IMR-90 (cell line): Measurements from ENCODE around the gene AARSD1. TPM values are rescaled to one million over a fixed set of nuclear protein-coding genes. Genes with fewer than 3 reads are reported as not detected.

ENCODE experiments used
- ATAC-seq: fragments of 200-7000 bp; cut with Tn5 transposase; 2 replicates; pipeline ENCODE4 v1.9.1; 2020; ENCODE audit warnings: low read depth, mild to moderate bottlenecking, moderate library complexity
- BruUV-seq: library from RNA; stranded (reverse); fragments of 400-500 nt; replicated peaks from 2 replicates; lab custom pipeline; 2021; lab: Mats Ljungman, UMichigan
- CTCF ChIA-PET: fragments of 300-600 bp; formaldehyde crosslinking; extraction: SDS; loops from one replicate; lab custom pipeline; 2021; ENCODE audit warnings: antibody characterized with exemption; lab: Yijun Ruan, JAX
- POLR2A ChIA-PET: fragments of 300-600 bp; sonication (Branson Sonifier 250); formaldehyde crosslinking; loops from one replicate; lab custom pipeline; 2022; ENCODE audit warnings: antibody characterized with exemption; ENCODE audit not compliant: unreplicated experiment; lab: Charles Lee
- DNase-seq: peaks from one replicate; pipeline ENCODE4 v3.0.0; 2013
- H2AFZ ChIP-seq: replicated peaks from 2 replicates; pipeline ENCODE3; 2013; ENCODE audit warnings: low read length, mild to moderate bottlenecking; ENCODE audit not compliant: poor library complexity
- H2AK5ac ChIP-seq: 2 replicates; pipeline ENCODE4 v1.6.1; 2013; ENCODE audit warnings: low read depth, low read length, inconsistent platforms
- H2AK9ac ChIP-seq: replicated peaks from 2 replicates; pipeline ENCODE3; 2013; ENCODE audit warnings: mild to moderate bottlenecking, low read depth, low read length, moderate library complexity; ENCODE audit not compliant: poor library complexity
- H2BK120ac ChIP-seq: 2 replicates; pipeline ENCODE4 v1.6.1; 2013; ENCODE audit warnings: low read depth, low read length, inconsistent platforms
- H2BK15ac ChIP-seq: 3 replicates; pipeline ENCODE4 v1.6.1; 2013; ENCODE audit warnings: low read depth, low read length, inconsistent platforms
- H2BK20ac ChIP-seq: 2 replicates; pipeline ENCODE4 v1.6.1; 2013; ENCODE audit warnings: low read depth, mild to moderate bottlenecking, inconsistent platforms, low read length, moderate library complexity
- H2BK5ac ChIP-seq: 2 replicates; pipeline ENCODE4 v1.6.1; 2013; ENCODE audit warnings: mild to moderate bottlenecking, low read depth, low read length, inconsistent platforms; ENCODE audit not compliant: poor library complexity, severe bottlenecking
- H3K14ac ChIP-seq: replicated peaks from 2 replicates; pipeline ENCODE4 v1.6.1; 2013; ENCODE audit warnings: low read depth, low read length, inconsistent platforms
- H3K18ac ChIP-seq: 2 replicates; pipeline ENCODE4 v1.6.1; 2013; ENCODE audit warnings: low read depth, low read length, control low read depth
- H3K23ac ChIP-seq: 2 replicates; pipeline ENCODE4 v1.6.1; 2013; ENCODE audit warnings: low read depth, low read length, inconsistent platforms
- H3K27ac ChIP-seq: 2 replicates; pipeline ENCODE4 v1.5.1; 2013; ENCODE audit warnings: mild to moderate bottlenecking, control low read depth, low read length; ENCODE audit not compliant: insufficient read depth
- H3K27me3 ChIP-seq: 2 replicates; pipeline ENCODE4 v1.6.1; 2013; ENCODE audit warnings: low read length; ENCODE audit not compliant: control insufficient read depth, insufficient read depth
- H3K36me3 ChIP-seq: 2 replicates; pipeline ENCODE4 v1.6.1; 2013; ENCODE audit warnings: low read length, mixed read lengths; ENCODE audit not compliant: control insufficient read depth, insufficient read depth
- H3K4ac ChIP-seq: 2 replicates; pipeline ENCODE4 v1.6.1; 2013; ENCODE audit warnings: low read depth, low read length, inconsistent platforms
- H3K4me1 ChIP-seq: 2 replicates; pipeline ENCODE4 v1.6.1; 2013; ENCODE audit warnings: low read length, mixed read lengths; ENCODE audit not compliant: control insufficient read depth, insufficient read depth
- H3K4me2 ChIP-seq: 2 replicates; pipeline ENCODE4 v1.6.1; 2013; ENCODE audit warnings: low read depth, mild to moderate bottlenecking, control low read depth, low read length, moderate library complexity
- H3K4me3 ChIP-seq: 2 replicates; pipeline ENCODE4 v1.5.1; 2013; ENCODE audit warnings: low read depth, mild to moderate bottlenecking, control low read depth, low read length, moderate library complexity; ENCODE audit not compliant: insufficient read depth
- H3K56ac ChIP-seq: 2 replicates; pipeline ENCODE4 v1.6.1; 2013; ENCODE audit warnings: low read length, inconsistent platforms; ENCODE audit not compliant: insufficient read depth; ENCODE audit errors: extremely low read depth
- H3K79me1 ChIP-seq, 2 experiments: 2 replicates each; pipeline ENCODE4 v1.6.1; 2013; ENCODE audit warnings: low read length in 2 of 2, inconsistent platforms in 1 of 2, low read depth in 1 of 2
- H3K9ac ChIP-seq: 2 replicates; pipeline ENCODE4 v1.6.1; 2013; ENCODE audit warnings: low read depth, low read length, control low read depth
- H3K9me1 ChIP-seq: 2 replicates; pipeline ENCODE4 v1.6.1; 2013; ENCODE audit warnings: low read length, inconsistent platforms; ENCODE audit not compliant: insufficient read depth
- H3K9me3 ChIP-seq: 2 replicates; pipeline ENCODE4 v1.6.1; 2013; ENCODE audit warnings: low read length; ENCODE audit not compliant: control insufficient read depth, insufficient read depth
- H4K20me1 ChIP-seq: 2 replicates; pipeline ENCODE4 v1.6.1; 2013; ENCODE audit warnings: low read length, inconsistent platforms; ENCODE audit not compliant: insufficient read depth
- H4K5ac ChIP-seq: 2 replicates; pipeline ENCODE4 v1.6.1; 2013; ENCODE audit warnings: mild to moderate bottlenecking, low read depth, low read length, control low read depth
- H4K8ac ChIP-seq, 2 experiments: 2 replicates each; pipeline ENCODE4 v1.6.1; 2013; ENCODE audit warnings: low read depth in 2 of 2, low read length in 2 of 2, control low read depth in 1 of 2, inconsistent platforms in 1 of 2
- H4K91ac ChIP-seq: 2 replicates; pipeline ENCODE4 v1.6.1; 2013; ENCODE audit warnings: low read depth, low read length, inconsistent platforms; ENCODE audit not compliant: insufficient read depth
- CEBPB ChIP-seq: IDR thresholded peaks from 2 replicates; pipeline ENCODE4 v1.6.1; 2012; ENCODE audit warnings: low read depth, low read length, improper control_type of control experiment
- CHD1 ChIP-seq: IDR thresholded peaks from 2 replicates; pipeline ENCODE4 v1.6.1; 2012; ENCODE audit warnings: low read depth, low read length, improper control_type of control experiment
- FOS ChIP-seq: fragments of 150-350 bp; IDR thresholded peaks from 2 replicates; pipeline ENCODE4 v1.6.1; 2016; ENCODE audit warnings: low read depth, low read length
- MAFK ChIP-seq: IDR thresholded peaks from 2 replicates; pipeline ENCODE4 v1.6.1; 2012; ENCODE audit warnings: low read depth, low read length, improper control_type of control experiment
- NFE2L2 ChIP-seq: fragments of 150-350 bp; IDR thresholded peaks from 2 replicates; pipeline ENCODE4 v1.6.1; 2016; ENCODE audit warnings: low read depth, mild to moderate bottlenecking, low read length
- POLR2A ChIP-seq: IDR thresholded peaks from 2 replicates; pipeline ENCODE4 v1.6.1; 2012; ENCODE audit warnings: mild to moderate bottlenecking, low read depth, low read length
- RAD21 ChIP-seq: IDR thresholded peaks from 2 replicates; pipeline ENCODE4 v1.6.1; 2012; ENCODE audit warnings: low read length, improper control_type of control experiment
- RFX5 ChIP-seq: IDR thresholded peaks from 2 replicates; pipeline ENCODE4 v1.8.0; 2012; ENCODE audit warnings: low read depth, mild to moderate bottlenecking, low read length, moderate library complexity
- SMC3 ChIP-seq: fragments of 150-350 bp; IDR thresholded peaks from 2 replicates; pipeline ENCODE4 v1.6.1; 2016; ENCODE audit warnings: low read depth, mild to moderate bottlenecking, antibody characterized with exemption, low read length, moderate library complexity
- WGBS, 2 experiments: methylation state at CpG; one replicate each; pipeline versions ENCODE4 v1.1.5 to v1.1.7; 2013; ENCODE audit warnings: missing lambda C conversion rate in 2 of 2; ENCODE audit not compliant: insufficient read length in 1 of 2; ENCODE audit errors: extremely low coverage in 2 of 2; 5-methylcytosine and 5-hydroxymethylcytosine counted together
- dilution Hi-C: fragments of 300-500 bp; cut with HindIII; formaldehyde crosslinking; loops from one replicate; pipeline ENCODE4 v1.14.3; 2018; ENCODE audit warnings: low sequenced_read_pairs; ENCODE audit not compliant: unreplicated experiment
- in situ Hi-C: fragments of 300-500 bp; cut with MboI; formaldehyde crosslinking; loops from 3 replicates; pipeline ENCODE4 v1.14.3; 2019; ENCODE audit warnings: low sequenced_read_pairs, inconsistent platforms, mixed read lengths
- intact Hi-C: fragments of 100-400 bp; cut with micrococcal nuclease; formaldehyde crosslinking; loops from 2 replicates; pipeline ENCODE4 v1.10.0; 2022
- polyA plus RNA-seq, 3 experiments: library from polyadenylated mRNA; depleted of rRNA; stranded (reverse); fragments of >200 nt; gene quantifications; 2 replicates each; pipeline ENCODE4 v1.2.3, GENCODE V29; 2012; ENCODE audit warnings: low replicate concordance in 1 of 3
- total RNA-seq: library from RNA; depleted of rRNA; stranded (reverse); fragments of >200 nt; gene quantifications from 2 replicates; pipeline ENCODE4 v1.2.3, GENCODE V29; 2012
- TF ChIP-seq, protein P1 (sequence below): conservative IDR thresholded peaks from 2 replicates; pipeline ENCODE4 v1.5.1; 2012; ENCODE audit warnings: mild to moderate bottlenecking, low read depth, low read length, improper control_type of control experiment
- TF ChIP-seq, protein P2 (sequence below): fragments of 150-350 bp; IDR thresholded peaks from 2 replicates; pipeline ENCODE4 v1.6.1; 2016; ENCODE audit warnings: low read depth, mild to moderate bottlenecking, low read length, moderate library complexity, borderline replicate concordance
- TF ChIP-seq, protein P3 (sequence below): fragments of 150-350 bp; IDR thresholded peaks from 2 replicates; pipeline ENCODE4 v1.6.1; 2017; ENCODE audit warnings: mild to moderate bottlenecking, antibody characterized with exemption, low read length, low read depth

AARSD1 gene
- total and polyA plus RNA-seq, 2 of the 4 experiments (the other 2 are of a cell fraction) = 55.0 to 58.9 TPM

DNA sequence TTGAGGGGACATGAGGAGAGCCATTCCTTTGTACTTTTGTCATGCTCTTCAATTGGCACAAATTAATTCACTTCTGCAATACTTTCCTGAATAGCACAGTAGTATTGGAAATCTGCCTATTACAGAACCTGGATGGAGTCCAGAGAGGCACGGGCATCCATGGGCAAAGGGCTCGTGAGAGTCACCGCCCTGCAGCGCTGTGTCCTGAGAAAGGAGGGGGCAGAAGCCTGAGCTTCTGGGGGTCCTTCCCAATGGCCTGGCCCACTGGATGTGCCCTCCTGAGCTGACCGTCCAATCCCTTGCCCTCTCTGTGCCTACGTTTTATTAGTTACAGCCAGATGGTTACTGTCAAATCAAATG lies 60.2 kb downstream of the AARSD1 start:
- DNase-seq = no peak
- dilution Hi-C loops = no loop called here
- no peaks in the 10 kb centered on the region for H3K36me3 ChIP-seq
- H2AFZ ChIP-seq = no peak overlapping the region
- no peak overlapping the region for H2AK5ac ChIP-seq
- H3K4me3 ChIP-seq = no peak overlapping the region
- no peak overlapping the region for H2BK15ac ChIP-seq
- POLR2A ChIA-PET = no interaction called here
- no peaks in the 10 kb centered on the region for H3K9me3 ChIP-seq
- H3K79me1 ChIP-seq = no peaks in the 10 kb centered on the region
- no peak overlapping the region for H3K18ac ChIP-seq
- H4K20me1 ChIP-seq = no peaks in the 10 kb centered on the region
- H4K5ac ChIP-seq = no peak overlapping the region
- no peak overlapping the region for H3K27ac ChIP-seq
- H3K4ac ChIP-seq = no peak overlapping the region
- no peak for ATAC-seq
- intact Hi-C loops = no loop called here
- H2BK120ac ChIP-seq = no peak overlapping the region
- peaks cover 1% of the 10 kb centered on the region; the same call in 1 of the 2 replicates for H3K4me1 ChIP-seq
- peaks cover 48% of the 10 kb centered on the region for H3K27me3 ChIP-seq
- no peak overlapping the region for H2BK5ac ChIP-seq
- H3K14ac ChIP-seq = no peak overlapping the region
- CTCF ChIA-PET = no interaction called here
- no peak overlapping the region for H4K91ac ChIP-seq
- TF ChIP-seq FOS = no peak
- TF ChIP-seq MAFK = no peak
- TF ChIP-seq POLR2A = no peak
- no peak for TF ChIP-seq CEBPB
- no peak for TF ChIP-seq RFX5
- TF ChIP-seq RAD21 = no peak
- TF ChIP-seq CHD1 = no peak
- no peak for TF ChIP-seq SMC3
- TF ChIP-seq, protein P1, sequence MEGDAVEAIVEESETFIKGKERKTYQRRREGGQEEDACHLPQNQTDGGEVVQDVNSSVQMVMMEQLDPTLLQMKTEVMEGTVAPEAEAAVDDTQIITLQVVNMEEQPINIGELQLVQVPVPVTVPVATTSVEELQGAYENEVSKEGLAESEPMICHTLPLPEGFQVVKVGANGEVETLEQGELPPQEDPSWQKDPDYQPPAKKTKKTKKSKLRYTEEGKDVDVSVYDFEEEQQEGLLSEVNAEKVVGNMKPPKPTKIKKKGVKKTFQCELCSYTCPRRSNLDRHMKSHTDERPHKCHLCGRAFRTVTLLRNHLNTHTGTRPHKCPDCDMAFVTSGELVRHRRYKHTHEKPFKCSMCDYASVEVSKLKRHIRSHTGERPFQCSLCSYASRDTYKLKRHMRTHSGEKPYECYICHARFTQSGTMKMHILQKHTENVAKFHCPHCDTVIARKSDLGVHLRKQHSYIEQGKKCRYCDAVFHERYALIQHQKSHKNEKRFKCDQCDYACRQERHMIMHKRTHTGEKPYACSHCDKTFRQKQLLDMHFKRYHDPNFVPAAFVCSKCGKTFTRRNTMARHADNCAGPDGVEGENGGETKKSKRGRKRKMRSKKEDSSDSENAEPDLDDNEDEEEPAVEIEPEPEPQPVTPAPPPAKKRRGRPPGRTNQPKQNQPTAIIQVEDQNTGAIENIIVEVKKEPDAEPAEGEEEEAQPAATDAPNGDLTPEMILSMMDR = no peak
- TF ChIP-seq, protein P2, sequence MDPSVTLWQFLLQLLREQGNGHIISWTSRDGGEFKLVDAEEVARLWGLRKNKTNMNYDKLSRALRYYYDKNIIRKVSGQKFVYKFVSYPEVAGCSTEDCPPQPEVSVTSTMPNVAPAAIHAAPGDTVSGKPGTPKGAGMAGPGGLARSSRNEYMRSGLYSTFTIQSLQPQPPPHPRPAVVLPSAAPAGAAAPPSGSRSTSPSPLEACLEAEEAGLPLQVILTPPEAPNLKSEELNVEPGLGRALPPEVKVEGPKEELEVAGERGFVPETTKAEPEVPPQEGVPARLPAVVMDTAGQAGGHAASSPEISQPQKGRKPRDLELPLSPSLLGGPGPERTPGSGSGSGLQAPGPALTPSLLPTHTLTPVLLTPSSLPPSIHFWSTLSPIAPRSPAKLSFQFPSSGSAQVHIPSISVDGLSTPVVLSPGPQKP = no peak
- no peak for TF ChIP-seq NFE2L2
- TF ChIP-seq, protein P3, sequence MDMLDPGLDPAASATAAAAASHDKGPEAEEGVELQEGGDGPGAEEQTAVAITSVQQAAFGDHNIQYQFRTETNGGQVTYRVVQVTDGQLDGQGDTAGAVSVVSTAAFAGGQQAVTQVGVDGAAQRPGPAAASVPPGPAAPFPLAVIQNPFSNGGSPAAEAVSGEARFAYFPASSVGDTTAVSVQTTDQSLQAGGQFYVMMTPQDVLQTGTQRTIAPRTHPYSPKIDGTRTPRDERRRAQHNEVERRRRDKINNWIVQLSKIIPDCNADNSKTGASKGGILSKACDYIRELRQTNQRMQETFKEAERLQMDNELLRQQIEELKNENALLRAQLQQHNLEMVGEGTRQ = no peak
- H2AK9ac ChIP-seq = no peak overlapping the region
- H3K9ac ChIP-seq = no peak overlapping the region
- H4K8ac ChIP-seq = no peak overlapping the region
- no TSS peak for BruUV-seq
- no peak overlapping the region for H3K23ac ChIP-seq
- in situ Hi-C loops = no loop called here
- H3K9me1 ChIP-seq = 0 out of 2 replicates have a peak, but pooled peaks cover under 1% of the 10 kb centered on the region
- H3K56ac ChIP-seq = no peak overlapping the region
- no peak overlapping the region for H3K4me2 ChIP-seq
- 74% methylated on average over 4 of the region's 6 CpGs; no CpG with 5 or more reads in 1 of the 2 experiments for WGBS, 2 experiments
- no peak overlapping the region for H2BK20ac ChIP-seq
